Body of pancreas (tissue), 4 donors: Measurements from ENCODE around the gene FRMD4B. TPM values are rescaled to one million over a fixed set of nuclear protein-coding genes. Genes with fewer than 3 reads are reported as not detected.

Source experiments
- ATAC-seq: fragments of 150-250 bp; one replicate; pipeline ENCODE4 v1.9.1; 2016
- DNase-seq, 4 donors: peaks; one replicate each; pipeline ENCODE4 v3.0.0-alpha.2; 2019
- H3K27ac ChIP-seq, 4 donors: fragments of 200-600 bp; sonication (generic); 1 replicate in 3 of 4; 2 replicates in 1 of 4; pipeline versions ENCODE4 v1.5.1 to v1.6.1; 2016 to 2019; ENCODE audit warnings: mild to moderate bottlenecking in 1 of 4, mixed read lengths in 1 of 4, moderate library complexity in 1 of 4
- H3K27me3 ChIP-seq, 2 donors: fragments of 200-600 bp; sonication (generic); one replicate each; pipeline ENCODE4 v1.6.0; 2016; ENCODE audit warnings: mild to moderate bottlenecking in 1 of 2
- H3K36me3 ChIP-seq, 2 donors: fragments of 200-600 bp; sonication (generic); replicated peaks in 1 of 2; 2 replicates each; pipeline ENCODE4 v1.5.1; 2016; ENCODE audit warnings: low read depth in 2 of 2; ENCODE audit not compliant: insufficient read depth in 1 of 2
- H3K4me1 ChIP-seq: fragments of 200-600 bp; sonication (generic); one replicate; pipeline ENCODE4 v1.6.0; 2016
- H3K4me3 ChIP-seq, 2 donors: fragments of 200-600 bp; sonication (generic); 1 replicate in 1 of 2; 2 replicates in 1 of 2; pipeline ENCODE4 v1.5.1; 2016 to 2019
- H3K9me3 ChIP-seq, 3 donors: fragments of 200-600 bp; sonication (generic); 1 replicate in 2 of 3; 2 replicates in 1 of 3; pipeline ENCODE4 v1.5.1; 2016
- POLR2A ChIP-seq, 3 donors: fragments of 450-650 bp; IDR thresholded peaks; one replicate each; pipeline ENCODE4 v1.6.1; 2016; ENCODE audit warnings: antibody characterized with exemption in 3 of 3, mild to moderate bottlenecking in 2 of 3
- WGBS, 2 donors: methylation state at CpG; one replicate each; pipeline ENCODE4 v1.1.5; 2017; 5-methylcytosine and 5-hydroxymethylcytosine counted together
- intact Hi-C: fragments of 100-400 bp; cut with DNase I; formaldehyde crosslinking; loops from one replicate; pipeline ENCODE4 v1.15.1; 2023
- total RNA-seq, 2 donors: library from RNA; depleted of rRNA; stranded (reverse); fragments of >200 nt; gene quantifications; one replicate each; pipeline ENCODE4 v1.1.0, GENCODE V29; 2016
- TF ChIP-seq, protein P1 (sequence below), 7 experiments: fragments of 450-650 bp in 4 of 7; fragments of 200-600 bp in 3 of 7; sonication (generic) in 3 of 7; IDR thresholded peaks; one replicate each; pipeline ENCODE4 v1.5.1; 2016 to 2019; ENCODE audit warnings: antibody characterized with exemption in 7 of 7

FRMD4B gene
- total RNA-seq, 2 donors from 2014 or later: 7.3 to 14.3 TPM

DNA sequence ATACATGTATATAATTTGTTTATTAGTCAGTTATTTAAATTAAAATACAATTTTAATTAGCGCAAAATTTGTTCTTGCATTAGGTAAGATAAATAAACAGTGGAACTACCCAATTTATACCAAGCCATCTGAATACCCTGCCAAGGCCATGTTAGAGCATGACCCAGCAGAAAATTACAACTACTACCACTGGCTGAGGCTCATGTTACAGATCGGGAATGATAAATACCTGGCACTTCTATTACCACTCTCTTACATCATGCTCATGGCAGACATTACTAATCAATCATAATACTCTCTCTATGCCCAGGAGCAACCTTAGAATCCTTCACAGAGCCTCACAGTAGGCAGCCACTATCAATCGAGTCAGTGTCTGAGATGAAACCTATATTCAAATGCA lies 242.3 kb downstream of the FRMD4B start:
- no peaks in the 10 kb centered on the region for H3K9me3 ChIP-seq
- 61 to 64% methylated on average over 3 of the region's 3 CpGs for WGBS, 2 donors
- intact Hi-C loops: no loop called here
- no peaks in the 10 kb centered on the region for H3K36me3 ChIP-seq
- no peak overlapping the region for H3K4me3 ChIP-seq
- H3K27me3 ChIP-seq: no peaks in the 10 kb centered on the region
- ATAC-seq: peak; percentile 59
- no peaks in the 10 kb centered on the region for H3K4me1 ChIP-seq
- DNase-seq: peak in 1 of 4 donors; percentile 6
- TF ChIP-seq POLR2A (IDR thresholded peaks at IDR 0.05): no peak
- TF ChIP-seq, protein P1, sequence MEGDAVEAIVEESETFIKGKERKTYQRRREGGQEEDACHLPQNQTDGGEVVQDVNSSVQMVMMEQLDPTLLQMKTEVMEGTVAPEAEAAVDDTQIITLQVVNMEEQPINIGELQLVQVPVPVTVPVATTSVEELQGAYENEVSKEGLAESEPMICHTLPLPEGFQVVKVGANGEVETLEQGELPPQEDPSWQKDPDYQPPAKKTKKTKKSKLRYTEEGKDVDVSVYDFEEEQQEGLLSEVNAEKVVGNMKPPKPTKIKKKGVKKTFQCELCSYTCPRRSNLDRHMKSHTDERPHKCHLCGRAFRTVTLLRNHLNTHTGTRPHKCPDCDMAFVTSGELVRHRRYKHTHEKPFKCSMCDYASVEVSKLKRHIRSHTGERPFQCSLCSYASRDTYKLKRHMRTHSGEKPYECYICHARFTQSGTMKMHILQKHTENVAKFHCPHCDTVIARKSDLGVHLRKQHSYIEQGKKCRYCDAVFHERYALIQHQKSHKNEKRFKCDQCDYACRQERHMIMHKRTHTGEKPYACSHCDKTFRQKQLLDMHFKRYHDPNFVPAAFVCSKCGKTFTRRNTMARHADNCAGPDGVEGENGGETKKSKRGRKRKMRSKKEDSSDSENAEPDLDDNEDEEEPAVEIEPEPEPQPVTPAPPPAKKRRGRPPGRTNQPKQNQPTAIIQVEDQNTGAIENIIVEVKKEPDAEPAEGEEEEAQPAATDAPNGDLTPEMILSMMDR (IDR thresholded peaks at IDR 0.05): no peak
- H3K27ac ChIP-seq: no peak overlapping the region

DNA sequence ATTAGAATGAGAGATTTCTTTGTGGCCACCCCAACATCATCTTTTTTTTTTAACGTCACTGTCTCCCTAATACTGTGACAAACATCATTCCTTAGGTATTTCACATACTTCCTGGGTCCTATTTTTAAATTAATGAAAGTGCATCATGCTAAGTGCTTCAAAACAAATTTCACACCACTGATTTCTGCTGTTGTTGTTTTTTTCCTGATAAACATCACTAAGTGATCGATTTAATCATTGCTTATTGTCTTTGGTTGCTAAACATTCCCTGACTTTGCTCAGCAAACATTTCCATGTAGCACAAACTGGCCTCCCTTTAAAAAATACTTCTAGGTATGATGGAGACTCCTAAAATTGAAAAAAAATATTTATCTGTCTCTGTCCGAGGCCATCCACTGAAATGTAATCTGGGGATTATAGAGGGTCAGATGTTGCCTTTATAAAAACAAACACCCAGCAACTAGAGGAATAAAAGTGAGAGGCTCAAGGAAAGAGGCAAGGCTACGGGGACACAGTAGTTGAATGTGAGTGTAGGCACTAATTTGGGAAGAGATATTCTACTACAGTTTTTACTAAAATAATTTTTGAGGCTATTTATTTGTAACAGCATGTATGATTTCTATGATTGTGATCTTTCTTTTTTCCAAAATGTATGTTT lies 243.0 kb downstream of the FRMD4B start:
- TF ChIP-seq, protein P1 (IDR thresholded peaks at IDR 0.05): no peak
- no peak for TF ChIP-seq POLR2A (IDR thresholded peaks at IDR 0.05)
- WGBS, 2 donors: 61 to 70% methylated on average over 4 of the region's 4 CpGs
- no peak for ATAC-seq
- intact Hi-C loops: no loop called here
- Histone ChIP-seq H3K27me3 (no peaks in the 10 kb centered on the region), H3K27ac (no peak overlapping the region), H3K4me3 (no peak overlapping the region), H3K36me3 (no peaks in the 10 kb centered on the region), H3K9me3 (no peaks in the 10 kb centered on the region), H3K4me1 (no peaks in the 10 kb centered on the region)
- DNase-seq: no peak

DNA sequence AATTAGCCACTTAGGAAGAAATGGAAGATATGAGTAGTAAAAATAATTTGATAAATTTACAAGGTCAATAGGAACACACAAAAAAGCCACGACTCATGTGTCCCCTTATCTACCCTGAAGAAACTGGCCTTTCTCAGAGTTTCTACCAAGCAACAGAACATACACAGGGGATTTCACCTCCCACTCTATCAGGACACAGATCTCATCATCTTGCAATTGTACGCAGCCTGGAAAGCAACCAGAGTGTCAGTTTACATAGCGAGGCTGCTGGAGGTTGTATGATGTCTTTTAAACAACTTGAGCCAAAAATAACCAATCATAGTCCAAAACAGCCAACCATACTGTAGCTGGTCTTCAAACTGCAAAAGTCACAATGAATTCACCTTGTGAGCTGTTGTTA lies 243.8 kb downstream of the FRMD4B start:
- Histone ChIP-seq H3K4me1 (no peaks in the 10 kb centered on the region), H3K36me3 (no peaks in the 10 kb centered on the region), H3K9me3 (no peaks in the 10 kb centered on the region), H3K27ac (no peak overlapping the region), H3K27me3 (no peaks in the 10 kb centered on the region), H3K4me3 (no peak overlapping the region)
- ATAC-seq (no peak), DNase-seq (no peak)
- intact Hi-C loops: no loop called here
- TF ChIP-seq, protein P1 (IDR thresholded peaks at IDR 0.05): no peak
- WGBS, 2 donors: 49 to 55% methylated on average over 3 of the region's 3 CpGs

DNA sequence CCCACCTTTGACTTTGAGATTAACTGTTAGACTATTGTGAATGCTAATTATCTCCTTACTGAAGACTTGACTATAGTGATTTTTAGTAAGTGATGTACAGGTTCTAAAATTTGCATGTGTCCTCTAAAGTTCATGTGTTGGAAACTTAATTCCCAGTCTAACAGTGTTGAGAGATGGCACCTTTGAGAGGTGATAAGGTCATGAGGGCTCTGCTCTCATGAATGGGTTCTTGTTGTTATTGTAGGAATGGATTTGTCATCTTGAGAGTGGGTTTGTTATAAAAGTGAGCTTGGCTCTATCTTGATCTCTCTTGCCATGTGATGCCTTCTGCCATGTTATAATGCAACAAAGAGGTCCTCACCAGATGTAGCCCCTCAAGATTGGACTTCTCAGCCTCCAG lies 244.6 kb downstream of the FRMD4B start:
- TF ChIP-seq POLR2A (IDR thresholded peaks at IDR 0.05): no peak
- TF ChIP-seq, protein P1 (IDR thresholded peaks at IDR 0.05): no peak
- intact Hi-C loops: no loop called here
- H3K27ac ChIP-seq: no peak overlapping the region
- no peaks in the 10 kb centered on the region for H3K36me3 ChIP-seq
- DNase-seq (no peak), ATAC-seq (no peak)
- H3K4me3 ChIP-seq: no peak overlapping the region
- H3K4me1 ChIP-seq: no peaks in the 10 kb centered on the region
- no peaks in the 10 kb centered on the region for H3K9me3 ChIP-seq
- H3K27me3 ChIP-seq: no peaks in the 10 kb centered on the region

DNA sequence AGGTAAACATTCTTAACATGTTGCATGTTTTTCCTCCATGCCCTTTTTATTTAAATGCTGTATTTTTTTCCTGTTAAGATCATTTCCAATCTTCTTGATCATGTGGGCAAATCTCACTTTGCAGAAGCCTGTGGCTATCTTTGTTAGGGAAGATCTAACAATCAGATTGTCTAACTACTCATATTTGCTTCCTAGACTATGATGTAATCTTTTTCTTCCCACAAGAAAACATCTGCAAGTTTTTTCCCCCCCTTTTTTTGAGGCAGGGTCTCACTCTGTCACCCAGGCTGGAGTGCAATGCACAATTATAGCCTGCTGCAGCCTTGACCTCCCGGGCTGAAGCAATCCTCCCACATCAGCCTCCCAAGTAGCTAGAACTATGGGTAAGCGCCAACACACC lies 248.5 kb downstream of the FRMD4B start:
- H3K4me1 ChIP-seq: no peaks in the 10 kb centered on the region
- no peaks in the 10 kb centered on the region for H3K9me3 ChIP-seq
- 91 to 95% methylated on average over 2 of the region's 2 CpGs for WGBS, 2 donors
- DNase-seq (no peak), ATAC-seq (no peak)
- no peak overlapping the region for H3K27ac ChIP-seq
- H3K36me3 ChIP-seq: no peaks in the 10 kb centered on the region
- H3K4me3 ChIP-seq: no peak overlapping the region
- no peaks in the 10 kb centered on the region for H3K27me3 ChIP-seq
- TF ChIP-seq, protein P1 (IDR thresholded peaks at IDR 0.05): no peak
- no peak for TF ChIP-seq POLR2A (IDR thresholded peaks at IDR 0.05)
- intact Hi-C loops: no loop called here
